Hematopoietic multipotent progenitor cell (in vitro differentiated cells): Measurements from ENCODE around the gene SRP14. TPM values are rescaled to one million over a fixed set of nuclear protein-coding genes. Genes with fewer than 3 reads are reported as not detected.
"Not testable (repeated sequence)": the region's sequence is repeated elsewhere in the genome, so short reads cannot be mapped to it uniquely, and the experiment has no call there.

Source experiments
- DNase-seq, 3 donors: peaks; one replicate each; pipeline ENCODE4 v3.0.0-alpha.2; 2011 to 2015; ENCODE audit warnings: low read depth in 2 of 3, low spot score in 2 of 3
- total RNA-seq: library from RNA; depleted of rRNA; stranded (reverse); fragments of >200 nt; gene quantifications from one replicate; pipeline ENCODE4 v1.2.3, GENCODE V29; 2012

The SRP14 gene
- total RNA-seq, 1 donor = 75.1 TPM

DNA sequence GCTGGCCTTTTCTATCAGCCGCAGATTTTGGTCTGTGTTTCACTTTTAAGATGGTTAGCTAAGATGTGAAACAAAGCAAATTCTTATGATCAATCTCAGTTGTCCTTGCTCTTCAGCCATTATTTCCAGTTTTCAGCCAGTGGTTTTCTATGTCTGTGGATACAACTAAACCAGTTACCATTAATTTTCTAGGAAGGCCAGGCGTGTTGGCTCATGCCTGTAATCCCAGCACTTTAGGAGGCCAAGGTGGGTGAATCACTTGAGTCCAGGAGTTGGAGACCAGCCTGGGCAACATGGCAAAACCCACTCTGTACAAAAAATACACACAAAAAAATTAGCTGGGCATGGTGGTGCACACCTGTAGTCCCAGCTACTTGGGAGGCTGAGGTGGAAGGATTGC is 42.8 kb downstream of the SRP14 start:
- DNase-seq = not testable (repeated sequence)

DNA sequence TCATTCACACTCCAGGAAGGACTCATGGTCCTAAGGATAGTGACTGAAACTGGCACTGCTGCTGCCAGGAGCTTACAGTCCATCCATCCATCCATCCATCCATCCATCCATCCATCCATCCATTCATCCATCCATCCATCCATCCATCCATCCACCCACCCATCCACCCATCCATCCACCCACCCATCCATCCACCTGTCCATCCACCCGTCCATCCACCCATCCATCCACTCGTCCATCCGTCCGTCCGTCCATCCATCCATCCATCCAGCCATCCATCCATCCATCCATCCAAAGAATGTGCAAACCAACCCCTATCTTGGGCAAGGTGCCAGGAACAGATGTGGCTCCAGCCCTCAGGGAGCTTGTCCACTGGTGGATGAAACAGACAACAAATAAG is 46.0 kb downstream of the SRP14 start:
- DNase-seq = not testable (repeated sequence)

DNA sequence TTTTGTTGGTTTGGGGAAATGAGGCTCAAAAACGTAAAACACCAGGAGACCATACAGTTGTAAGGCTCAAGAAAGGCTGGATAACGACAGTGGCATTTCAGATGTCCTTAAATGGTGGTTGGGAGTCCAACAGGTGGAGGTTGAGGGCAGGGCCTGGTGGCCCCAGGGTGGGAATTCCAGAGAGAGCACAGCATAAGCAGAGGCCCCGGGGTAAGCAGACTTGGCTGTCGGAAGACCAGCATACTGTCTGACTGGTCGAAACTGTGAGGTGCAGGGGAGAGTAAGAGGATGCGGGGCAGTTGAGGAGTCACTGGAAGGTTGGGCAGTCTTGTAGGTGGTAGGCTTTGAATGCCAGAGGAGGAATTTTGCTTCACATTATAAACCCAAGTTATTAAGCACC is 48.3 kb downstream of the SRP14 start:
- no peak for DNase-seq

DNA sequence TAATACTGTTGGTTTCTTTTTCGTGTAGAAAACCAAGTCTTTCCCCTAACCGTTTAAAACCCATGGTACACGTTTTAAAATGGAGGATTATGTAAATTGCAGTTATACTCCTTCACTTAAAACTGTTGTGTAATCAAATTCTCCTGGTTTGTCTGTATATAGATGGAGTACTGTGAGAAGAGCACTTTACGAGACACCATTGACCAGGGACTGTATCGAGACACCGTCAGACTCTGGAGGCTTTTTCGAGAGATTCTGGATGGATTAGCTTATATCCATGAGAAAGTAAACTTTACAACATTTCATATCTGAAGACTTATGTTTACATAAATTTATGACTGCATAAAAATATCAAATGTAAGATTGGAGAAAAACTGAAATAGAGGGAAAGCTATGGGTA is 51.2 kb downstream of the SRP14 start:
- DNase-seq = no peak

Other genes starting within 250 kb of the SRP14 start
- gene GPR176, start 118.9 kb downstream of the SRP14 start, total RNA-seq = 0.27 TPM
- 42.5 TPM for gene EIF2AK4, start 105.1 kb downstream of the SRP14 start, total RNA-seq
- 25.3 TPM for gene BMF, start 69.7 kb upstream of the SRP14 start, total RNA-seq
- gene BUB1B, start 121.9 kb upstream of the SRP14 start, total RNA-seq = 3.0 TPM
- 1.3 TPM for gene PAK6, start 199.9 kb upstream of the SRP14 start, total RNA-seq
- 1.1 TPM for gene ANKRD63, start 243.9 kb upstream of the SRP14 start, total RNA-seq